ENCODE results near the gene TRIM41.
A peak's percentile ranks its signal among the peaks of the same experiment; 100 is the strongest.
"Not testable (repeated sequence)": the region's sequence is repeated elsewhere in the genome, so short reads cannot be mapped to it uniquely, and the experiment has no call there.

Gene TRIM41

DNA sequence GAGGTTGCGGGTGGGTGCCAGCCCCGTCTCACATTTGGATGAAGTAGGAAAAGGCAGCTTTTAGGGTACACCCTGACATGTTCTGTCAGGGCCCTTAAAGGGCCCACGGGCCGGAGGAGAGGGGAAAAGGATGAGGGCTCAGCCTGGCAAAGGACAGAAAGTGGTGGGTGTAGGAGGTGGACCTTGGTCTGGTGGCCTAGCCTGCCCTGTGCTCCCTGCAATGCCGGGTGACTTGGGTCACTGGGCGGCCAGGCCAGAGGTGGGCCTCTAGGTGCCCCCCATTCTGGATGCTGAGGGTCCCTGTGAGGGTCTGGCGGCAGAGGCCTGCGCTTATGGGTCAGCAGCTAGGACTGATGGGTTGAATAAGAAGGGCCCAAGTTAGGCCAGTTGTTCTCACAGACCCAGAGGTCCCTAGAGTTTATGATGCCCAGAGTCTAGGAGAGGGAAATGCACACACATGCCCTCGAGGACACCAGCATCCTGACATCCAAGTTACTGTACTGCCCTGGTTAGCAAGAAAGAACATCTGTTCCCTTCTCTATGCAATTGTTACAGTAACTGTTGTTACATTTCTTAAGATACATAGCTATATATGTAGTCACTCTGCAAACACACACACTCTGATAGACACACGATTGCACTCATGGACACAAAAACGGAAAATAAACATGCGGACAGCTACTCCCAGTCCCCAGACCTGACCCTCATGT is 30.6 kb upstream of the TRIM41 start:
- no peak for DNase-seq (ENCODE audit: low read depth in 2 of 2)

DNA sequence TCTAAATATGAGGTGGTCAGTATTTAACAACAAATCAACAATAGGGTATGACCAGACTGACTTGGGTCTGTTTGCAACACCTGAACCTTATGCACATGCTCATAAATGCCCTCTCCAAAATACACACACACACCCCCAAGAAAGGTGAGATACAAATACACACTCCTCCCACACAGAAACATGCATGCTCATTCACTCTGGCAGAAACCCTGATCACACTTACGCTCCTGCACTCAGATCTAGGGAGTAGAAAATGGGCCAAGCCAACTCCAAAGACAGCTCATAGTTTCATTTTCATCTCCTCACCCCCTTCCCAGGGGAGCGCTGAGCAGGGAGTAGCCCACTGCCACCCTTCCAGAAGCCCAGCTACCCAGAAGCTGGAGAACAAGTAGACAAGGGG is 29.4 kb upstream of the TRIM41 start:
- no peak for DNase-seq (ENCODE audit: low read depth in 2 of 2)

DNA sequence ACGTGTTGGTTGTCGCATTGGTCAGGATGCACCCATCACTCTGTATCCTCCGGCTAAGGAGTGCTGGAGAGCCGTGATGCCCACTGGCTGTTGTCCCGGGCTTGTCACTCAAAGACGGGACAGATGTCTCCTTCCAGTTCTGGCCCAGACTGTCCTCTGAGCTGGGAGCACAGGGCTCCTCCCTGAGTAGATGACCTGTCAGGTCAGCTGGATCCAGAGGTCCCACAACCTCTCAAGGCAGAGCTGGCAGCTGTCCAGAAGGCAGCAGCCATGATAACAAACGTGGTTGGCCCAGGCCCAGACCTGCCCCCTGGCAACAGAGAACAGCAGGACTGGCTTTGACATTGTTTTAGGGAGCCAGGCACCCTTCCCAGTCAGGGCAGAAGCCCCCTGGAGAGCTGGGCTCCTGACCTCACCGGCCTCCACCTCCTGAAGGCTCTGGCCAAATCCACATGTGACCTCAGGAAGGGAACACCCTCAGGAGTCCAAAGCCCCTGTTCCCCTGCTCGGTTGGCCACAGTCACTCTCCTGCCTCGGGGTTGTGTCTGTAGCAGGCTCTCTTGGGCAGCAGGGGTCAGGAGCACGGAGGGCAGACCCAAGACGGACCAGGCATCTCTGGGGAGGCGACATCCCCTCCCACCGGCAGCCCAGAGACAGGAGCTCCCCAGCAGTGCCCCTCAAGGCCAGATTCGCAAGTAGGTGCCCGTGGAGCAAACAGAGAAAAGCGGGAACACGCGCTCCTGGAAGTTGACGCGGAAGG is 28.4 kb upstream of the TRIM41 start:
- no peak for DNase-seq (ENCODE audit: low read depth in 2 of 2)

DNA sequence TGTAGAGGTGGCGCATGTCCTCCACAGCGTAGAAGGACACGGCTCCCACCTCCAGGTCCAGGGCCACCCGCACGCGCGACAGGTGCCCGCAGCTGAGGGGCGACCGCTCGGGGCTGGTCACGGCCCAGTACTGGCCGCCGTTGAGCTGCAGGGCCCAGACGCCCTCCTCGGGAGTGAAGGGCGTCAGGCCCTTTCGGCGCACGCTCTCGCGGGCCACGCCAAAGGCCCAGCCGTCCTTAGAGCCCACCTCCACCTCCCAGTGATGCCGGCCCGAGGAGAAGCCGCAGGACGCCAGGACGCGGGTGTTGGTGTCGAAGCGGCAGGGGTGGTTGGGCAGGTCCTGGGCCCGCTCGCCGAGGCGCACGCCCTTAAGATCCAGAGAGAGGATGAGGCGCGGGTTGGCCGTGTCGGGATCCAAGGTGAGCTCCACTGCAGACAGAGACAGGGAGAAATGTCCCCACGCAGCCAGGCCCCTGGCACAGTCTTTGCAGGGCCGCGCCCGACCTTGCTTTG is 27.8 kb upstream of the TRIM41 start:
- DNase-seq (ENCODE audit: low read depth in 2 of 2): no peak

DNA sequence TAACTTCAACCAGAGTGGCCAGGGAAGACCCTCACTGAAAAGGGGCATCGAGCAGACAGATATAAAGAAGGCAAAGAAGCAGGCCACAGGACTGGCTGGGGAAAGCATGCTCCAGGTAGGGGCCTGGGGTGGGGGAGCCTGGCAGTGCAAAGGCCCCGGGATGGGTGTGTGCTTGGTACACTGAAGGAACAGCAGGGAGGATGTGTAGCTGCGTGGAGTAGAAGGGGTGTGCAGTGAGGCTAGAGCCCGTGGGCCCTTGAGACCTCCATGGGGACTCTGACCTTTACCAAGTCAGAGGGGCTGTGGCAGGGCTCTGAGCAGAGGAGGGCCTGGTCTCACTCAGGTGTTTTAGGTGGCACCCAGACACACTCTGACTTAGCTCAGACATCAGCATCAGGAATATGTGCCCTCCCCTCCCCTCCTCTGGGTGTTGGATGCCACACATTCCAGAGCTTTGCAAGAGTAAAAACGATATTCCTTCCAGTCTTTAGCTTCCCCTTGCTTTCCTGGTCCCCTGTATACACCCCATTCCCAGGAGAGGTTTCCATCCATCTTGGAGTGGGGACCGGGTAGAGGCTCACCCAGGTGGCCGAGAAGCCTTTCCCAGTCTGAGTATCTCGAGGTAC is 25.6 kb upstream of the TRIM41 start:
- DNase-seq (ENCODE audit: low read depth in 2 of 2): no peak

DNA sequence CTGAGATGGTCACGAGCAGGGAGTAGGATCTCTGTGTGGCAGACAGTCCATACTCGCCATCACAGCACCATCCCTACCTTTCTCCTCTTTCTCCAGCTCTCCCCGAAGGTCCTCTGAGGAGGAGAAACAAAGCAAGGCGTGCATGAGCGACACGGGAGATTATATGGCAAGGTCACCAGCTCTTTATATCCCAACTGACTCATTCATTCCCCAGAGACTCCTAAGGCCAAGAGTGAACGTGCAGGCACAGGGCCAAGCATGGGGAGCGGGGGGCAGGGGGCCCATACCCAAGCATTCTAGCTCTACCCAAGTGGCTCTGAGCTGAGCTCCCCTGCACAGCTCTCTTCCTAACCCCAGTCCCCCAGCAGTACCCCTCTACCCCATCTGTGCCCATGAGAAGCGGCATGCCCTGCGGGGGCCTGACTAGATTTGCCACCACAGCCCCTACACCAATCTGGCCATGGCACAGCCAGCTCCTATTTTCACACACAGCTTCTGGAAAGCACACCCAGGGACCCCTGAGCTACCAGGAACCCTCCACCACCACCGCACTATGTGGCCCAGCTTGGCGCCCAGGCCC is 24.9 kb upstream of the TRIM41 start:
- no peak for DNase-seq (ENCODE audit: low read depth in 2 of 2)

DNA sequence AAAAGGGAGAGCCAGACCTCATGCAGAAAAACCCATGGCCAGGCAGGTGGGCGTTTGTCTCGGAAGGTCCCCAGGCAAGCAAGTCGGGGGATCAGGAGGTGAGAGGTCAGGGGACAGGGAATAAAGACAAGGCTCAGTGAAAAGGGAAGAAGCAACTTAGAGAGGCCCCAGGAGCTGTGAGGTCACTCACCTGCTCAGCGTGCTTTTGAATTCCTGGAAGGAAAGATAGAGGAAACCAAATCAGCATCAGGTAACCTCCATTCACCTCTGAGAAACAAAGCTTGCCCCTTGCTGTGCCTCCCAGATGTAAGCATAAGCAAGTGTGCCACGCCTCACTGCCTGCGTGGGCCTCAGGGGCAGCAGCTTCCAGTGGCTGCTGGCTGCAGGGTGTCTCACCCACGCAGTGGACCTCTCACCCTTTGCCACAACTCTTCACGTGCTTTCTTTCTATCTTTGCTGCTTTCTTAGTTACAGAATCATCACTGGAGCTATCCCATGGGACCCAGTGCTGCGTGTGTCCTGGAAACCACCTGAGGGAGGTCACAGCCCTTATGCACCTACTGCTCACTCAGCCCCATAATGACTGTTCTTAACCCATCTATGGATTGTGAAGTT is 24.1 kb upstream of the TRIM41 start:
- no peak for DNase-seq (ENCODE audit: low read depth in 2 of 2)

DNA sequence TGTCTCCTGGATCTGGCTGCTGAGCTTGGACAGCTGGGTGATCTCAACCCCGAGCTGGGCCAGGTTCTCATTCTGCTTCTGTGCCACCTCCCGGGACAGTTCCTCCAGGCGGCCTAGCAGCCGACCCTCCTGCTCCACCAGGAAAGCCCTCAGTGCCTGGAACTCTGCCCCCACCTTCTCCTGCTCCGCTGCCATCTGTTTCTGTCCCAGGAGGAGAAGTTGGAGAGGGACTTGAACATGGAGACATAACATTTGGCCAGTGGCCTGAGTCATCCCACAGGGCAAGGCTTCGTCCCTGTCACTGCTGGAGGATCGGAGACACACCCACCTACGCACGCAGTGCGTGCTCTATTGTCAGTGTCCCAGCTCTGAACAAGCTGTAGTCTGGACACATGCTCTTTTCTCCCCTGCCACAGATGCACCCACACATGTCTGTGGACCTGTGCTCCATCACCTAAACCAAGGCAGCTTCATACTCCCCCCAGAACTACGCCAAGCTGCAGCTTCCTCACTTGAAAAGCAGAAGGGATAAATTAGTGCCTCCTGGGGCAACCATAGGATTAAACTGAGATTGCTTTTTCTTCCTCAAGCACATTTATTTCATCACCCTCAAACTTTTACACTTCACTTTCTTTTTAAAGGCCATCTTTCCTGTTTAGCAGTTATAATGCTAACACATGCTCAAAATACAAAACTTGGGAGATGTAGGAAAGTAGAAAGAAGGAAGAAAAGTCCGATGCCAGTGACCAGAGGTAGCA is 23.0 kb upstream of the TRIM41 start:
- DNase-seq (ENCODE audit: low read depth in 2 of 2): no peak

DNA sequence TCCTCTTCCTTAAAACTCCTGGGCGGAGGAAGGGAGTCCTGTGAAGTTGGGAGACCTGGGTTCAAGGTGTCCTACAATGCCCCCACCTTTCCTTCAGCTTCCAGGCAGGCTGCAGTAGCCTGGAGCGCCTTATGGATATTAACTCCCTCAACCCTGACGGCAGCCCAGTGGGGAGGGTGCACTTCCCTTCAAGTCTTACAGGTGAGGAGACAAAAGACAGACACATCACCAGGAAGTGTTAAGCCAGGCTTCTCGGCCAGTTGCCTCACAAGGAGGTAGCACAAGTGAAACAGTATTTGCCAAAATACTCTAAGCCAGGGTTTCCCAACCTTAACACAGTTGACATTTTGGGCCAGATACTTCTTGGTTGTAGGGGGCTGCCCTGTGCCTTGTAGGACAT is 22.3 kb upstream of the TRIM41 start:
- DNase-seq (ENCODE audit: low read depth in 2 of 2): no peak

DNA sequence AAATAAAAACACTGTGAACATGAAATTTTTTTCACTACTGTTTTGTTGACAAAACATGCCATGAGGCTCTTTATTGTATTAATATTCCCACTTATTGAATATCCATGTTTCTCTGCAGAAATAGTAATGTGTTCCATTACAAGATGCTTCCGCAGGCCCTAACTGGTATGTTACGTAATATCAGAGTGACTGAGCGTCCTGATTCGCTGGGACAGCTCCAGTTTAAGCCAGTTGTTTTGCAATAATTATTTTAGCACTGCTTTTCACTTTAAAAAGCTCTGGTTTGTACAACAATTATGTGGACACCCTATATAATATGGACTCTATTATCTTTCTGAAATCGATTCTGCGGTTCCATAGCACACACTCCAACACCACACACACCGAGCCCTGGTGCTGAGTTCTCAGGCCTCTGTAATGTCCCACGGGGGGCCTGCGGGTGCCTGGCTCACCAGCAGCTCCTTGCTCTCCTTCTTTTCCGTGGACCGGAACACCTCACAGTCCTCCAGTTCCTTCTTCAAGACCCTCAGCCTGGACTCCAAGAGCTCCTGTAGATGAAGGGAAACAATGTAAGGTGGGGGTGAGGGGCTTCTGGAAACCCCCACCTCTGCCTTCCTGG is 19.9 kb upstream of the TRIM41 start:
- no peak for DNase-seq (ENCODE audit: low read depth in 2 of 2)

DNA sequence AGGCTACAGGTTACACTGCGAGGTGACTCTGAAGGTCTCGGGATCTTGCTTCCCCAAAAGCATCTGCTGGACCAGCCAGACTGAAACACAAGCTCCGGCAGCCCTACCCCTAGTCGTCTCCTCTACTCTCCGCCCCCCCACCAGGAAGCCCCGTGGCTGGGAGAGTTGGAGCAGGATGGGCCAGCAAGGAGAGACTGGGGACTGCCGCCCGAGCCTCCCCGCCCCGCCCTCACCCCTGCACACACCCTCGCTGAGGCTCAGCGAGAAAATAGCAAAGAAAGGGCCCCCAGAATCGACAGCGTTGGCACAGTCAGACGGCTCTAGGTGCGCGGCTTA is 19.3 kb upstream of the TRIM41 start:
- no peak for DNase-seq (ENCODE audit: low read depth in 2 of 2)

DNA sequence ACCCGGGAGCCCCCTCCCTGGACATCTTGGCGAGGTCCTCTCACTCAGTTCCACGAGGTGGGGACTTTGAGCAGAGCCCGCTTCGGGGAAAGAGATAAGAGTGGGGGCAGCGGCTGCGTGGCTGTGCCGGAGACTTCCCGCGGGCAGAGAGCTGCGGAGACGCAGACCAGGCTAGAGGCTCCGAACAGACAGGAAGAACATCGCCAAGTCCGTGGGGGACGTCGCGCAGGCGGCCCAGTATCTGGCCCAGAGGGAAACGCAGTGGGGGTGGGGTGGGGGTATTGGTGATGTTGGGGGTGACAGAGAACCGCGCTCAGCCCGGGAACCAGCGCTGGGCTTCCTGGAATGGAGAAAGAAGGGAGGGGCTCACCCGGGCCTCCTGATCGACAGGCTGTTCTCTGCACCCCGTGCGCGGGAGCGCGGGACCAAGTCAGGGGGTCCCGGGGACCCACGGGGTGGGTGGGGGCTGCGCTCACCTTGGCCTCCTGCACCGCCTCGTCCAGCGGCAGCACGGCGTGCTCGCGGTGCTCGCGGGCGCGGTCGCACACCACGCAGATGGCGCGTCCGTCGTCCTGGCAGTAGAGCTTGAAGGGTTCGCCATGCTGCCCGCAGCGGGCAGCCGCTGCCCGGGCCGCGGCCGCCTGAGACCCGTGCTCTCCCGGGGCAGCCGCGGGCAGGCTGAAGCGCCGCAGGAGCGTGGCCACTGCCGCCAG is 18.8 kb upstream of the TRIM41 start:
- no peak for DNase-seq (ENCODE audit: low read depth in 2 of 2)

DNA sequence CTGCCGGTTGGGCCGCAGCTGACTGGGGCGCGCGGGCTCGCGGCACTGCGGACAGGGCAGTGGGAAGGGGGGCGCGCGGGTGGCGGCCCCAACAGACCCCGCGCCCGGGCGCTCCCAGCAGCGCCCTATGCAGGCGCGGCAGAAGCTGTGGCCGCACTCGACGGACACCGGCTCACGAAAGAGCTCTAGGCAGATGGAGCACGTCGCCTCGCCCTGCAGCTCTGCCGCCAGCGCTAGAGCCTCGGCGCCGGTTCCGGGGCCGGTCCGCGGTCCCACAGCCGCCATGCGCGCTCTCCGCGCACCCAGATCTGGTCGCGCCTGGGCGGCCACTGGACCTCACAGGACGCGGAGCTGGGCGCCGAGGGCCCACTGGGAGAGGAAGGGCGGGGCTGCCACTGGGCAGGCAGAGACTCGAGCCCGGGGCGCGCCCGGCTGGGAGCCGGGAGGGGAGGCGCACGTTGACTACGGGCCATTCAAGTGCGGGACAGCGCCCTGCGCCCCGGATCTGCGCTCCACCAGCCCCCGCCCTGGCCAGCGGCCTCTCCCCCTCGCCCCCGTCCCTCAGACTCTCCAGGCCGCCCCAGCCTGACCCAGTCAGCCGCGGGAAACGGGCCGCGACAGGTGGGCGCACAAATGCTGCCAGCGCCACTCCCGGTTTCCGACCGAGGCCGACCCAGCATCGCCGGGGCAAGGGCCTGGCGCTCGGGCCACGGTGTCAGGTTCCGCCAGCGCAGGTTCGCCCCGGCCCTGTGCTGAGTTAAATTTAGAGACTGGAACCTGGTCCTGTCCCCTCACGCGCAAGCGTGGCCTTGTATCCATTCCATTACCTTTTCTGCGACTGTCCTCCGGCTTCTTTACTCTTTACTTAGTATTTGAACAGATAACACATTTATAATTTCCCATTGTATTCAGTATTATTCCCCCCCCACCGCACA is 18.0 kb upstream of the TRIM41 start, which contains the start of gene TRIM7:
TRIM7 (minus strand) TSS at position 371 of the 935 bp plus-strand sequence; CDS start at position 285, 86 bp downstream.
- DNase-seq (ENCODE audit: low read depth in 2 of 2): no peak

DNA sequence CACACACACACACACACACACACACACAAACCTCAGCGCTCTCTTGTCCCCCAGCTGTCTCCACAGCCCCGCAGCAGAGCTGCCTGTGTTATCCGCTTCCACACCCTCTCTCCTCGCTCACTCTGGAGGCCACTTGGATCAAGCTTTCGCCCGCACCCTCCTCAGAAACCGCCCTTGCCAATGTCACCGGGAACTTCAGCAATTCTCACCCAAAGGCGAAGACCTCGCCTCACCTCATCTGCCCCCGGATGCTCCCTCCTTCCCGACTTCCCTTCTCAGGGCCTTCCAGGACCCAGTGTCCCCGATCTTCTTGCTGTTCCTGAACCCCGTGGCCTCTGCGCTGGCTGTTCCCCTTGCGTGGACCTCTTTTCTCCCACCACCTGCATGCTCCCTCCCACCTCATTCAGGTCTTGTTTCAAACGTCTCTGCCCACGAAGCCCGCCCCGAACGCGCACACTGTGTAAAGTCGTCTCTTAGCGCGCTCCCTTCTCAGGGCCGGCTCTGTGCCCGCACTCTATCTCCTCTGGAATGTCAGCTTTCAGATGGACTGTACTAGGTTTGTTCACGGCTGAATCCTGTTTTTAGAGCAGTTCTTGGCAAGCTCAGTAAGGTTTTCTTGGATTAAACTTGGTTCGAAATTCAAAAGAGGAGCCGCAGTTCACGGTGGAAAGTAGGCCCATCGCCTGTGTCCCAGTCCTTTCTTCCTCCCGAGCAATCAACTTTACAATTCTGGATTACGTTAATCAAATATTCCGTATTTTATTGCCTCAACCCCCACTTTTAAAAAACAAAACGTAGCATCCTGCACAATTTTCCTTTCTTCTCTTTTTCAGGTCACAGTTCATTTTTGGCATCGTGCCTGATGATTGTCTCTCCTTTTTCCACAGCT is 17.1 kb upstream of the TRIM41 start:
- no peak for DNase-seq (ENCODE audit: low read depth in 2 of 2)

DNA sequence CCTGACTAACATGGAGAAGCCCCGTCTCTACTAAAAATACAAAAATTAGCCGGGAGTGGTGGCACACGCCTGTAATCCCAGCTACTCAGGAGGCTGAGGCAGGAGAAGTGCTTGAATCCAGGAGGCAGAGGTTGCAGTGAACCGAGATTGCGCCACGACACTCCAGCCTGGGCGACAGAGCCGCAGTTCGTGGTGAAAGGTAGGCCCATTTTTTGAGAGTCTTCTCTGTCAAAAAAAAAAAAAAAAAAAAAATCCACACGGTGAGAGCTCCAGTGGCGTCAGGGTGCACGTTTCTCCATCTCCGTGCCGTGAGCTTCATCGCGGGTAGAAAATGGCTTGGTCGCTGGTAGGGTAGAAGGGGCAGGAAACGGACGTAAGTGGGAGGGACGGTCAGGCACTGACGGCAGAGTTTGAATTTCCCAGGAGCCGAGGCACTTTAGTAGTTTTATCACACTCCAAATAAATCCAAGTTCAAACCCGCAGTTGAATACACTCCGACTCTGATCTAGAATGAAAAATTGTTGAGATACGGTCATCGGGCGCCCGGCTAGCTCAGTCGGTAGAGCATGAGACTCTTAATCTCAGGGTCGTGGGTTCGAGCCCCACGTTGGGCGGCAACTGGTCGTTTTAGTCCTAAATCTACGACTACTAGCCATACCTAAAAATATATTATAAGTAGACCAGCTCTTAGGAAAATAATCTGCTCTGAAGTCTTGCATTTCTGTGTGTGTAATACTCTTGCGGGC is 15.7 kb upstream of the TRIM41 start:
- peak; percentile 70 to 71 for DNase-seq (ENCODE audit: low read depth in 2 of 2)

DNA sequence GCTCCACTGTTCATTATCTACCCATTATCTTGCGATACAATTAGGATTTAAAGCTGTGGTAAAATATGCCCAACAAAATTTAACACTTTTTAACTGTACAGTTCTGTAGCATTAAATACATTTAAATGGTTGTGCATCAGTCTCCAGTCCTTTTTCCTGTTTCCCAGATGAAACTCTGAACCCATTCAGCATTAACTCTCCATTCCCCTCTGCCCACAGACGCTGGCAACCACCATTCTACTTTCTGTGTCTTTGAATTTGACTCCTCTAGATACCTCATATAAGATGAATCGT is 15.2 kb upstream of the TRIM41 start:
- DNase-seq (ENCODE audit: low read depth in 2 of 2): no peak

DNA sequence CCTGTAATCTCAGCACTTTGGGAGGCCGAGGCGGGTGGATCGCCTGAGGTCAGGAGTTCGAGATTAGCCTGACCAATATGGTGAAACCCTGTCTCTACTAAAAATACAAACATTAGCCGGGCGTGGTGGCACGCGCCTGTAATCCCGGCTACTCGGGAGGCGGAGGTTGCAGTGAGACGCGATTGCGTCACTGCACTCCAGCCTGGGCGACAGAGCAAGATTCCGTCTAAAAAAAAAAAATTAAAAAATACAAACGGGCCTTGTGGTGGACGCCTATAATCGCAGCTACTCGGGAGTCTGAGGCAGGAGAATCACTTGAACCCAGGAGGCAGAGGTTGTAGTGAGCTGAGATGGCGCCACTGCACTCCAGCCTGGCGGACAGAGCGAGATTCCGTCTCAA is 14.1 kb upstream of the TRIM41 start:
- DNase-seq (ENCODE audit: low read depth in 2 of 2): not testable (repeated sequence)
